GM21619 (cell line): ENCODE measurements around the gene MIEF1.
A peak's percentile ranks its signal among the peaks of the same experiment; 100 is the strongest.

Source experiments
- ATAC-seq: cut with Tn5 transposase; IDR thresholded peaks from one replicate; pipeline ENCODE4 v1.9.1; 2021; ENCODE audit not compliant: unreplicated experiment

The MIEF1 gene

GRCh38 chr22:39528080-39528661 is 26.1 kb downstream of the MIEF1 start:
- no peak for ATAC-seq

GRCh38 chr22:39528681-39529486 is 26.8 kb downstream of the MIEF1 start:
- ATAC-seq, result peak; percentile 28

- ATAC-seq, result no peak
Observed at GRCh38 chr22:39529487-39529851, 27.4 kb downstream of the MIEF1 start.

- ATAC-seq, result no peak
Observed at GRCh38 chr22:39530116-39530515, 28.0 kb downstream of the MIEF1 start.

GRCh38 chr22:39530692-39531331 is 28.7 kb downstream of the MIEF1 start:
- no peak for ATAC-seq

- ATAC-seq, result peak; percentile 74
Observed at GRCh38 chr22:39532215-39533073, 30.4 kb downstream of the MIEF1 start, which contains the start of gene RPS19BP1. Gene RPS19BP1 (minus strand): TSS chr22:39532748. CDS start chr22:39532738, 10 bp downstream.

GRCh38 chr22:39534092-39534506 is 32.0 kb downstream of the MIEF1 start:
- no peak for ATAC-seq

- ATAC-seq, result no peak
Observed at GRCh38 chr22:39534591-39535356, 32.7 kb downstream of the MIEF1 start.

- ATAC-seq, result no peak
Observed at GRCh38 chr22:39535357-39535725, 33.3 kb downstream of the MIEF1 start.

GRCh38 chr22:39535831-39536449 is 33.9 kb downstream of the MIEF1 start:
- ATAC-seq, result no peak

- no peak for ATAC-seq
Observed at GRCh38 chr22:39536711-39537110, 34.6 kb downstream of the MIEF1 start.

GRCh38 chr22:39537975-39538374 is 35.9 kb downstream of the MIEF1 start:
- no peak for ATAC-seq

GRCh38 chr22:39543095-39543494 is 41.0 kb downstream of the MIEF1 start:
- ATAC-seq, result no peak

GRCh38 chr22:39545386-39546365 is 43.6 kb downstream of the MIEF1 start:
- ATAC-seq, result no peak

- ATAC-seq, result no peak
Observed at GRCh38 chr22:39546889-39547586, 44.9 kb downstream of the MIEF1 start.

- ATAC-seq, result no peak
Observed at GRCh38 chr22:39547587-39547947, 45.5 kb downstream of the MIEF1 start.

- no peak for ATAC-seq
Observed at GRCh38 chr22:39553429-39553828, 51.3 kb downstream of the MIEF1 start.

- ATAC-seq, result no peak
Observed at GRCh38 chr22:39554151-39554550, 52.1 kb downstream of the MIEF1 start.
